ENCODE data around the gene TMEM132C.

TMEM132C gene

DNA sequence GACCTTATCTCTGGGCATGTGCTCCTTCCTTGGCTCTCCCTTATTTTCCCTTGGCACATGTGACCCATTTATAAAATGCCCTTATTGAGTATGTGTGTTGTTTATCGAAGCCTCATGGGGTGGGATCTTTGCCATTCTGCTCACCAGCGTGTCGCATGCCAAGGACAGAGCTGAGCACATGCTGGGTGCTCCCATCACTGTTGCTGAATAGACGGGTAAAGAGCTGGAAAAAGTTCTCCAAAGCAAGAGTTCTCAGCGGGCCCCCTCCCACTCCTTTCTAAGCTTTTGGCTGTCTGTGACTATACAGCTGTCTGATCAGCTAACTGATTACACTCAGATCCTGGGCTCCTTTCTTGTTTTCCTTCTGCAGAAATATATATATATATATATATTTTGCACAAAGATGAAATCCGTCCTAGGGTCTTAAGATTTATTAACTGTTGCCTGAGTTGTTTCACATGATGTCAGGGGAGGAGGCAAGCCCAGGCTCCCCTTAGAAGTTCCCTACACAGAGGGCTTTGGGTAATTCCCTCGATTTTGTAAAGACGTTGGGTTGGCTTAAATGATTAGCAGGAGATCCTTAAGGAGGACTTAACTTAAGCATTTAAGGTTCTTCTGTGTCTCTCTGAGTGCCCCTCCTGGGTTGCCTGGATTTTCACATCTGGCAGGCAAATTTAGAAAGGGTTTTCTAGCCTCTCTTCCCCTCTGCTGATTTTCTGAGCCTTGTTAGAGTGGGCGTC is 71.6 kb downstream of the TMEM132C start:
- DNase-seq (ENCODE audit: low read depth in 1 of 2, low spot score in 1 of 2), result no peak

DNA sequence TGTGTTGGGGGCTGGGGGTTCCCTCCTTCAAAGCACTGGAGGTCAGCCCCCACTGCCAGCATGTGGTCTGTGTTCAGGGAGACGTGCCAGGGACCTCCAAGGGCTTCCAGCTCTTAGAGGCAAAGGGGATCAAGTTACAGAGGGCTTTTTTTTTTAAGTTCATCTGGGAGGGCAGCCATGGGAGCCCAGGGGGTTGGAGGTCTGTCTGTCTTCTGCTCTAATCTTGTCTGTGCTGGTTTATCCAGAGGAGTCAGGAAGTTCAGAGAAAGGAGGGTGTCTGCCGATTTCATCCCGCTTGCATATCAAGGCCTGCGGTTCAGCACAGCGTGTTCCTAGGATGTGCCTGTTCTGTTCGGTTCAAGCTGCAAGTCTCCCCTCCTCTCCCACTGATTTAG is 72.2 kb downstream of the TMEM132C start:
- no peak for DNase-seq (ENCODE audit: low read depth in 1 of 2, low spot score in 1 of 2)

DNA sequence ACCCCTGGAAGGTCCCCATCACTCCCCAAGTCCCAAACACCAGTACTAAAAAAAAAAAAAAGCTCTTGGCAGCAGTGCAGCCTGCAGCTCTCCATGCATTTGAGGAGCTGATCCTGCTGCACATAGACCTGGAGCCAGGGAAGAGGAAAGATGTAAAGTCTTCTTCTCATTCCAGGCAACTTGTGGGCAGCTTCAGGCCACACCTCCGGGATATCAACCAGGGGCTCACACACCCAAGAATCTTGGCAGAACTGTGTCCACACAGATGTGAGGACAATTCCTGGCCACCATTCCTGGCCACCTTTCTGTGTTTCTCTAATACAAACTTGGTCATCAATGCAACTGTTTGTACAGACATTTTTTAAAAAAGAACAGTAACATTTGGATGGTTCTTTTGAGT is 72.7 kb downstream of the TMEM132C start:
- DNase-seq (ENCODE audit: low read depth in 1 of 2, low spot score in 1 of 2), result no peak

DNA sequence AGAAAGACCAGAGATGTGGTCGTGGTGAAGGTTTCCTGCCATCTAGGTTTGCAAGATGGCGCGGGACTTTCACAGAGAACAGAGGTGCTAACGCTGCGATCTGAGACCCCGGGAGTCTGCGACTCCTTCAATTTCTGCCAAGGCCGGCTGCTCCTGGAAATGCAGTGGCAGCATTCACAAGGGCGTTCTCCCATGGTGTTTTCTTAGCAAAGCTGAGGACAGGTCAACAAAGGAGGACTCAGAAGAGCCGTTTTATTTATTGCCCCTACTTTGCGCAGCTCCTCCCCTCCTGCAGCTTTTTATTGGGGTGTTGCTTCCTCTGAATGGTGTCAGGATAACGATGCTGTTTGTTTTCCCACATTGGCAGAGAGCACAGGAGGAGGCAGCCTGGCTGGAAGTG is 86.3 kb downstream of the TMEM132C start:
- no peak for DNase-seq (ENCODE audit: low read depth in 1 of 2, low spot score in 1 of 2)

GRCh38 chr12:128356547-128356946 is 89.6 kb downstream of the TMEM132C start:
- no peak for DNase-seq (ENCODE audit: low read depth in 1 of 2, low spot score in 1 of 2)

- no peak for DNase-seq (ENCODE audit: low read depth in 1 of 2, low spot score in 1 of 2)
Measured at GRCh38 chr12:128361400-128361995, 94.5 kb downstream of the TMEM132C start.

DNA sequence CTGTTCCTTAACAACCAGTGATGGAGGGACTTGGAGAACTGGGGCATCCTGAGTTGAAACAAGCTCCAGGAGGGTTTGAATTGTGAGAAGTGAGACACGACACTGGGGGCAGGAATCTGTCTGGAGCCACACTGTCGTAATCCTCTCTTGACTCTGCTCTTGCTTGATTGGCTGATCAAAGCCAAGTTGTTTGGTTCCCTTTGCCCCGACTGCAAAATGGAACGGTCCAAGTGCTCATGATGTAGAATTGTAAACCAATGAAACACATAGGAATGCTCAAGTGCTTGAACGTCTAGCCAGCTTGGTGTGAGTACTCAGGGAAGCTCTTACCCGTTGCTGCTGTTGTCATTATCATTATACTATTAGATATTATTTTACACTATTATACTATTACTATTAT is 98.1 kb downstream of the TMEM132C start:
- no peak for DNase-seq (ENCODE audit: low read depth in 1 of 2, low spot score in 1 of 2)

- DNase-seq (ENCODE audit: low read depth in 1 of 2, low spot score in 1 of 2), result no peak
Measured at GRCh38 chr12:128365651-128366231, 98.8 kb downstream of the TMEM132C start.

DNA sequence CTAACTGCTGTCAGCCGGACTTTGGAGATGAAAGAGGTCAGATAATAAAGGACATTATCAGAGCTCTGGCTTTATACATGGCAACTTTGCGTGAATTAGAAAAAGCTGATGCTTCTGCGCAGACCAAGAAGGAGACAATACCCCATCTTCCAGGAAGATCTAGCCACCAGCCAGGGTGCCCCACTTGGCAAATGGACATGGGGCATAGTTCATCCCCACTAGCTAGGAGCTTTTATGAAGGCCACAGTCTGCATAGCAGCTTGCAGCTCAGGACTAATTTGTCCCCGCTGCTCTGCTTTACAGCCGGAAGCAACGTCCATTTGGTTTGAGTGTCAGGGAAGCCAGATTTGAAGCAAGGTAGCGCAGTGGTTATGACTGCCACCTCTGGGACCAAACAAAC is 101.0 kb downstream of the TMEM132C start:
- DNase-seq (ENCODE audit: low read depth in 1 of 2, low spot score in 1 of 2), result no peak

- DNase-seq (ENCODE audit: low read depth in 1 of 2, low spot score in 1 of 2), result no peak
Measured at GRCh38 chr12:128381541-128381940, 114.6 kb downstream of the TMEM132C start.

GRCh38 chr12:128381946-128382345 is 115.0 kb downstream of the TMEM132C start:
- no peak for DNase-seq (ENCODE audit: low read depth in 1 of 2, low spot score in 1 of 2)

DNA sequence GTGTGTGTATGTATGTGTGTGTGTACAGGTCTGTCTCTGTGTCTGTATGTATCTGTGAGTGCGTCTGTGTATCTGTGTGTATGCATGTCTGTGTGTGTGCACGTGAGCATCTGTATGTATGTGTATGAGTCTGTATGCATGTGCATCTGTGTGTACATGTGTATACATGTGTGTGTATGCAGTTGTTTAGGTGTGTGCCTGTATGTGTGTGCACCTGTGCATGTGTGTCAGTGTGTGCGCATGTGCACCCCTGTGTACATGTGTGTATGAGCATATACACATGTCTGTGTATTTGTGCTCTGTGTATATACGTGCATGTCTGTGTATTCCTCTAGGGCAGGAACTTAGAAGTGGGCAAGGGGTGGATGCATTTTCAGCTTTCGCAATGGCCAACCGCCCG is 116.0 kb downstream of the TMEM132C start:
- DNase-seq (ENCODE audit: low read depth in 1 of 2, low spot score in 1 of 2), result no peak

- DNase-seq (ENCODE audit: low read depth in 1 of 2, low spot score in 1 of 2), result no peak
Measured at GRCh38 chr12:128383357-128383937, 116.5 kb downstream of the TMEM132C start.

DNA sequence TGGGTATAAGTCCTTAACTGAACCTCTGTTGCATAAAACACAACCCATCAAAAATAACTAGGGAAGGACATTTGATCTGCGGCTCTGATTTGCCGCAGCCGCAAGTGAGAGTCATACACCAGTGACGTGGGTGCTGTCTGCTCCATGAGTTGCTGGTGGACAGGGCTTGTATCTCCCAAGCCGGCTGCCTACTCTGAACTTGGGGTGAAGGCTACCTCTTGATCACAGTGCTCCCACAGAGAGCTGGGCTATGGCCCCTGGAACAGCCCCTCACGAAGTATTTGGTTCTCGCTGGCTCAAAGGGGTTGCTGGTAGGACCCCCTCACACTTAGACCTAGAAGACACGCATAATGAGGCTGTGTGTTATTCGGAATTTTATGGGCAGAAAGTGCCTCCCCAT is 118.8 kb downstream of the TMEM132C start:
- no peak for DNase-seq (ENCODE audit: low read depth in 1 of 2, low spot score in 1 of 2)

GRCh38 chr12:128387811-128388422 is 120.9 kb downstream of the TMEM132C start:
- no peak for DNase-seq (ENCODE audit: low read depth in 1 of 2, low spot score in 1 of 2)

- DNase-seq (ENCODE audit: low read depth in 1 of 2, low spot score in 1 of 2), result no peak
Measured at GRCh38 chr12:128388461-128389000, 121.6 kb downstream of the TMEM132C start.

DNA sequence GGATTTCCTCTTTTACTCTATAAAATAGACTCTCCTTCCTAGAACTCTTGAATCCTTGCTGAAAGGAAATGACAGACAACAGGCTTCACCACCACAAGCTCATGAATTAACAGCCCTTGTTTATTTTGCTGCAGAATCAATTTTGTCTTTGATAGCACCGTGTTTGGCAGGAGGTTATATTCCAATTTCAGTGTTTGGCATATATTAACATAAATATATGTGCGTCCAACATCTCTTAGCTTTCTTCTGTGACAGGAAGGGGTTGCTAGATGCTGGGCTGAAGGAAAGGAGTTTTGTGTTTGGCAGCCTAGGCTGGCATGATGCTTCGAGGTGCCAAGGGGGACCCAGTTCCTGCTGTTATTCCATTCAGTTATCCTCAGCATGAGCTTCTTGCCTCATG is 126.4 kb downstream of the TMEM132C start:
- no peak for DNase-seq (ENCODE audit: low read depth in 1 of 2, low spot score in 1 of 2)

DNA sequence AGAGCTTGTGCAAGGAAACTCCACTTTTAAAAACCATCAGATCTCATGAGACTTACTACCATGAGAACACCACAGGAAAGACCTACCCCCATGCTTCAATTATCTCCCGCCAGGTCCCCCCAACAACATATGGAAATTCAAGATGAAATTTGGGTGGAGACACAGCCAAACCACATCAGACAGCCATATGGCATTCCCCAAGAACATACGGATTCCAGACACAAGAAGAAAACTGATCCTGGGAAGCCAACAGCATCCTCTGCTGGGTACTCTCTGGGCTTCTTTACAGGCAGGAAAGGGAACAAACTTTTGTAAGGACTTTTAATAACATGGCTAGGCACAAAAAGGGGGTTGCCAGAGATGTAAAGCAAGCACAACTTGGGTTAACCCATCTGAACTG is 127.2 kb downstream of the TMEM132C start:
- DNase-seq (ENCODE audit: low read depth in 1 of 2, low spot score in 1 of 2), result no peak

DNA sequence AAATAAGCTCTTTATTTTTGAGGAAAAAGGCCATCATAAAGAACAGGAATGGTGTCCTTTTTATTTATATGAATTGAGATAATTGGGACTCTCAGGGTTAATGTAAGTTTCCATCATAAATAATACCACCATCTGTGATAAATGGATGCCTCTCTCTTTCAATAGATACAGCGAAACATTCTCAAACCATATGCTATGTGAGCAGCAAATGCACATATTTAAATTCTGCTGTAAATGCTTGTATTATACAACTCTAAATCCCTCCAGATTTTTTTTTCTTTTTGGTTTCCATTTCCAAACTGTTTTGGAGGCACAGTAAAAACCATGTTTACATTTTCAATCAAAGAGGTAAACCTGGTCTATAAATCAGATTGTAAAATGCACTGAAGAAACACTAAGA is 132.3 kb downstream of the TMEM132C start:
- no peak for DNase-seq (ENCODE audit: low read depth in 1 of 2, low spot score in 1 of 2)

GRCh38 chr12:128402486-128403243 is 135.7 kb downstream of the TMEM132C start:
- DNase-seq (ENCODE audit: low read depth in 1 of 2, low spot score in 1 of 2), result no peak

- no peak for DNase-seq (ENCODE audit: low read depth in 1 of 2, low spot score in 1 of 2)
Measured at GRCh38 chr12:128408669-128409068, 141.7 kb downstream of the TMEM132C start.

Data from activated CD4-positive, alpha-beta T cell treated with anti-CD3 and anti-CD28 coated beads, Interleukin-2, amount 50 U/mL, for 24 hours (primary cell).